NB4 (cell line): ENCODE measurements around the gene ZNF766.

Experiments
- TF ChIP-seq, protein P1 (sequence below): IDR thresholded peaks from 2 replicates; pipeline ENCODE4 v1.6.1; 2011; ENCODE audit warnings: low read depth, low read length
- TF ChIP-seq, protein P2 (sequence below): IDR thresholded peaks from one replicate; pipeline ENCODE4 v1.5.1; 2012; ENCODE audit warnings: low read depth, low read length

DNA sequence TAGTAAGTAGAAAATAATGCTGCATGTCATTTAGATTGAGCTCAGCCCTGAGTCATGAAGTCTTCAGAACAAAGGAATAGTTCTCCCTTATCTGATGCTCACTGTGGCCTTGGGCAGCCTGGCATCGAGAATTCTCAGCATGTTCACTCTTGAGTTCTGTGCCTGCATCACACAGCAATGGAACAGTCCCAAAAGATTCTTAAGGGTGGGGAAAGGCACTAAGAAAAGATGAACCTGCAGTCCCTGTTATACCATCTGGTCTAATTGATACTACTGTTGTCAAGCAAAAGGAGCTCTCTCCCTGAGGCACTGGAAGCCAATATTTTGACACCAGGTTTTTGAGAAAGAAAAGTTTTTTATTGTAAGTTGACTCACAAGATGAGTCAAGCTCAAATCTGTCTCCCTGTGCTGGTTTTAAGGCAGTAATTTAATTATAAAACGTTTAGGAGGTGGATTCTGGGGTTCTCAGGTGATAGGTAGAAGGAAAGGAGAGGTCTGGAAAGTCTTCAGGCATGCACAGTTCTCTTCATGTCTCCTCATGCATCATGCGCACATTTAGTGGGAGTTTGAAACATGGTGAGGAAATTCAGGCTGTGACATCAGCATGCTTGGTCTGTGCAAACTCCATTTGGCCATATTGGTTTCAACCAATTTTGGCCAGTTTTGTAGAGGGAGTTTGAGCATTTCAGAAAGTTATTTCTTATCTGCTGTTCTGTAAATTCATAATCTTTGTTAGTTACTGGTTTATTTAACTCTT is 38.1 kb upstream of the ZNF766 start:
- TF ChIP-seq, protein P1, sequence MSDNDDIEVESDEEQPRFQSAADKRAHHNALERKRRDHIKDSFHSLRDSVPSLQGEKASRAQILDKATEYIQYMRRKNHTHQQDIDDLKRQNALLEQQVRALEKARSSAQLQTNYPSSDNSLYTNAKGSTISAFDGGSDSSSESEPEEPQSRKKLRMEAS = no peak
- TF ChIP-seq, protein P2, sequence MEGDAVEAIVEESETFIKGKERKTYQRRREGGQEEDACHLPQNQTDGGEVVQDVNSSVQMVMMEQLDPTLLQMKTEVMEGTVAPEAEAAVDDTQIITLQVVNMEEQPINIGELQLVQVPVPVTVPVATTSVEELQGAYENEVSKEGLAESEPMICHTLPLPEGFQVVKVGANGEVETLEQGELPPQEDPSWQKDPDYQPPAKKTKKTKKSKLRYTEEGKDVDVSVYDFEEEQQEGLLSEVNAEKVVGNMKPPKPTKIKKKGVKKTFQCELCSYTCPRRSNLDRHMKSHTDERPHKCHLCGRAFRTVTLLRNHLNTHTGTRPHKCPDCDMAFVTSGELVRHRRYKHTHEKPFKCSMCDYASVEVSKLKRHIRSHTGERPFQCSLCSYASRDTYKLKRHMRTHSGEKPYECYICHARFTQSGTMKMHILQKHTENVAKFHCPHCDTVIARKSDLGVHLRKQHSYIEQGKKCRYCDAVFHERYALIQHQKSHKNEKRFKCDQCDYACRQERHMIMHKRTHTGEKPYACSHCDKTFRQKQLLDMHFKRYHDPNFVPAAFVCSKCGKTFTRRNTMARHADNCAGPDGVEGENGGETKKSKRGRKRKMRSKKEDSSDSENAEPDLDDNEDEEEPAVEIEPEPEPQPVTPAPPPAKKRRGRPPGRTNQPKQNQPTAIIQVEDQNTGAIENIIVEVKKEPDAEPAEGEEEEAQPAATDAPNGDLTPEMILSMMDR = no peak
